AG10803 (cell line): ENCODE measurements around the gene ZNF148.

ENCODE experiments used
- DNase-seq: peaks from one replicate; pipeline ENCODE4 v3.0.0; 2010; ENCODE audit warnings: low read depth
- H3K4me3 ChIP-seq: 2 replicates; pipeline ENCODE4 v1.5.1; 2011; ENCODE audit warnings: mild to moderate bottlenecking, low read length, control low read depth
- TF ChIP-seq, protein P1 (sequence below): conservative IDR thresholded peaks from 2 replicates; pipeline ENCODE4 v1.5.1; 2011; ENCODE audit warnings: mild to moderate bottlenecking, low read length, control low read depth, inconsistent platforms

Gene ZNF148

DNA sequence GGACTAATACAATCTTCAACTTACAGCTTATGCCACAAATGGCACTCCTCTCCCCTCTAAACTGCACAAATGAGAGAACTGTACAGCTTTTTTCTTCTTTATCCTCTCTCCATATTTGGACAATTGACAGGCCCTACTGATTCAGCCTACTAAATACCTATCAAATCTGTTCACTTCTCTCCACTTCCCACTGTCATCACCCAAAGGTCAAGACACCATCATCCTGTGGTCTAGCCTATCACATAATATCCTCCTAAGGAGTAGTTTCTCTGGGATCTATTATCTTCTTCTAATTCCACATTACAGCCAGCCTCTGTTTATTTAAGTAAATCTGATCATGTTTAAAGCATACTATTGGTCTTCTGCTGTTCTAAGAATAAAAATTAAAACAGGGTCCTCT, 129.6 kb downstream of the ZNF148 start:
- H3K4me3 ChIP-seq = no peak overlapping the region
- DNase-seq = no peak

DNA sequence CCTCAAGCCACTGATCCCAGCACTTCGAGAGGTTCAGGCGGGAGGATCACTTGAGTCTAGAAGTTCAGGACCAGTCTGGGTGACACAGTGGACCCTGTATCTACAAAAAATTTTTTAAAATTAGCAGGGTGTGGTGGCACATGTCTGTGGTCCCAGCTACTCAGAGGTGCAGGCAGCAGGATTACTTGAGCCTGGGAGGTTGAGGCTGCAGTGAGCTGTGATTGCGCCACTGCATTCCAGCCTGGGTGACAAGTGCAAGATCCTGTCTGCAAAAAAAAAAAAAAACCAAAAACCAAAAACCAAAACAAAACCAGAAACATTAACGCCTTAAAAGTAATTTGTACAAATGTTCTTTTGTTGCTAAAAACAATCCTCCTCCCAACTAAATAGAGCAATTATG, 134.6 kb downstream of the ZNF148 start:
- H3K4me3 ChIP-seq = no peak overlapping the region
- DNase-seq = peak; percentile 70
- TF ChIP-seq, protein P1, sequence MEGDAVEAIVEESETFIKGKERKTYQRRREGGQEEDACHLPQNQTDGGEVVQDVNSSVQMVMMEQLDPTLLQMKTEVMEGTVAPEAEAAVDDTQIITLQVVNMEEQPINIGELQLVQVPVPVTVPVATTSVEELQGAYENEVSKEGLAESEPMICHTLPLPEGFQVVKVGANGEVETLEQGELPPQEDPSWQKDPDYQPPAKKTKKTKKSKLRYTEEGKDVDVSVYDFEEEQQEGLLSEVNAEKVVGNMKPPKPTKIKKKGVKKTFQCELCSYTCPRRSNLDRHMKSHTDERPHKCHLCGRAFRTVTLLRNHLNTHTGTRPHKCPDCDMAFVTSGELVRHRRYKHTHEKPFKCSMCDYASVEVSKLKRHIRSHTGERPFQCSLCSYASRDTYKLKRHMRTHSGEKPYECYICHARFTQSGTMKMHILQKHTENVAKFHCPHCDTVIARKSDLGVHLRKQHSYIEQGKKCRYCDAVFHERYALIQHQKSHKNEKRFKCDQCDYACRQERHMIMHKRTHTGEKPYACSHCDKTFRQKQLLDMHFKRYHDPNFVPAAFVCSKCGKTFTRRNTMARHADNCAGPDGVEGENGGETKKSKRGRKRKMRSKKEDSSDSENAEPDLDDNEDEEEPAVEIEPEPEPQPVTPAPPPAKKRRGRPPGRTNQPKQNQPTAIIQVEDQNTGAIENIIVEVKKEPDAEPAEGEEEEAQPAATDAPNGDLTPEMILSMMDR = no peak

More for the DNA sequence above, 129.6 kb downstream of the ZNF148 start:
- TF ChIP-seq, protein P1 = no peak

DNA sequence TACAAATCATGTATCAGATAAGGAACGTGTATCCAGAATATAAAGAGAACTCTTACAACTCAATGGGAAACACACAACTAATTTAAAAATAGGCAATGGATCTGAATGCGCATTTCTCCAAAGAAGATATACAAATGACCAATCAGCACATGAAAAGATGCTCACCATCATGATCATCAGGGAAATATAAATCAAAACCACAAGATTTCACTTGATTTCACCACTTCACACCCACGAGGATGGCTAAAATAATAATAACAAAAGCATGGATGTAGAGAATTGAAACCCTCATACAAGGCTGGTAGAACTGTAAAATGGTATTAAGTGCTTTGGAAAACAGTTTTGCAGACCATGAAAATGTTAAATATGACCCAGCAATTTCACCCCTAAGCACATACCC, 135.9 kb downstream of the ZNF148 start:
- no peak overlapping the region for H3K4me3 ChIP-seq
- no peak for DNase-seq
- TF ChIP-seq, protein P1 = no peak

DNA sequence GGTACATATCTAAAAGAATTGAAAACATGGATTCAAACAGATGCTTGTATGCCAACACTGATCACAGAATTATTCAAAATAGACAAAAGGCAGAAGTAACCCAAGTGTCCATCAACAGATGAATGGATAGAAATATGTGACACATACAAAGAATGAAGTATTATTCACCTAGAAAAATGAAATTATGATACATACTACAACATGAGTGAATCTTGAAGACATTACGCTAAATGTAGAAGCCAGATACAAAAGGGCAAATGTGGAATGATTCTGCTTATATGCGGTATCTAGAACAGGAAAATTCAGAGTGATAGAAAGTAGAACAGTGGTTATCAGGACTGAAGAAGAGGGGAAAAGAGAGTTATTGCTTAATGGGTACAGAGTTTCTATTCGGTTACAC, 136.4 kb downstream of the ZNF148 start:
- TF ChIP-seq, protein P1 = no peak
- no peak overlapping the region for H3K4me3 ChIP-seq
- no peak for DNase-seq

DNA sequence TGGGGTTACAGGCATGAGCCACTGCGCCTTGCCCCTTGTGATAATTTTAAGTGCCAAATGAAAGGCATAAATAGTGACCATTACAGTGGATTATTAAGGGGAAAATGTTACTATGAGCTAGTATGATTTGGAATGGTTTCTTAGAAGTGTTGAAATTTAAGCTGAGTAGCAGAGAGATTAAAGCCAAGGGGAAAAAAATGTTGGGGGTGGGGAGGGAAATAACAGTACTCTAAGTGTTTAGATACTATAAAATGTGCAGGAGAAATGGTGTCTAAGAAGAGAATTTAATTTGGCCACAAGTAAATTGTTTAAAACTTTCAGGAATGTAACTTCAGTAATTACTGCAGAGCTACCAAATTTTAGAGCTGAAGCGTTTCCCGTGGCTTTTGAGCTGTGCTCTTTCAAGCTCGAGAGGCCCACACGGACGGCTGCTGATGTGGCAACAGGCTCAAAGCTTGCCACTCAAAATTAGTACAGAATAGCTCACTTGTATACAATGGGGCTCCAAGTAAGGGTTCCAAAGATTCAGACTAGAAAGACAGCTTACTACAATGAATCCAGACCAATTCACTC, 138.7 kb downstream of the ZNF148 start:
- H3K4me3 ChIP-seq = no peak overlapping the region
- TF ChIP-seq, protein P1 = no peak
- DNase-seq = peak; percentile 79

DNA sequence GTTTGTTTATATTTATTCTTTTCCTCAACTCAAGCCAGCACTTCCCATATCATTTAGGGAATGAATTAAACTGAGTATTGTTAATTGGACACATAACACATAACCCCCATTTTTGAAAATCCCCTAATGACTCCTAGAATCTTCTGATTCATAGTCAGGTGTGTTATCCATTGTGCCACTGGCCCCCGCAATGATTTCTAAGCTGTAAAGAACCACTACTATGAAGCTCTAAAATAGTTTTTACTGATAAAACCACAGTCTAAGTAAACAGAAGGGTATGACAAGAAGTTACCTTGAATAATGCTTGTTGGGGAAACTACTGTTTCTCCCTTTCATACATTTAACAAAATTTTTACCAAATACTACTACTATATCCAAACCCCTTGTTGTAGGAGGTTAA, 140.3 kb downstream of the ZNF148 start:
- no peak overlapping the region for H3K4me3 ChIP-seq
- TF ChIP-seq, protein P1 = no peak
- DNase-seq = no peak

DNA sequence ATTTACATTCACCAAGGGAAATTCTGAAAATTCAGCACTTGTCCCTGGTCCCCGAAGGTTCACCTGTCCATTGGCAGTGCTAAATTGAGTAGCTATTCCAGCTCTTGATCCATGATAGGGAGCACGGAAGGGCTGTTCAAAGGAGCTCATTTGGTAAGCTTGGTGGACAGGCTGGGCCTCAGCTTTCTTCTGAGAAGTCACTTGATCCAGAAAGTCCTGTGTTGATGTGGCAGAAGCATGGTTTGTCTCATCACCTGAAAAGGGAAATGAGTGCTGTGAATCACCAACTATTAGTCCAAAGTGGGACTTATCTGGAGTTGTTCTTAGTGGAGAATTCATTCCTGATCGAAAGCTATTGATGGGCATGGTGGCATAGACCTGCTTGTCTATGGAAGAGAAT, 142.7 kb downstream of the ZNF148 start:
- TF ChIP-seq, protein P1 = no peak
- no peak for DNase-seq
- no peak overlapping the region for H3K4me3 ChIP-seq
